Upper lobe of left lung (tissue), 6 donors: Measurements from ENCODE around the gene RMND5B. TPM values are rescaled to one million over a fixed set of nuclear protein-coding genes. Genes with fewer than 3 reads are reported as not detected.
A peak's percentile ranks its signal among the peaks of the same experiment; 100 is the strongest.

Source experiments
- ATAC-seq, 2 donors: fragments of 200-7000 bp; cut with Tn5 transposase; one replicate each; pipeline ENCODE4 v1.9.1; 2022; ENCODE audit warnings: mild to moderate bottlenecking in 2 of 2, moderate library complexity in 2 of 2; ENCODE audit not compliant: low FRiP score in 2 of 2
- DNase-seq, 2 donors: peaks; one replicate each; pipeline ENCODE4 v3.0.0-alpha.2; 2019 to 2020
- H3K27ac ChIP-seq, 4 donors: fragments of 200-600 bp; sonication (generic); one replicate each; pipeline ENCODE4 v1.5.1; 2016 to 2019
- H3K27me3 ChIP-seq, 4 donors: fragments of 200-600 bp; sonication (generic); one replicate each; pipeline ENCODE4 v1.5.1; 2017 to 2019
- H3K36me3 ChIP-seq, 4 donors: fragments of 200-600 bp; sonication (generic); one replicate each; pipeline ENCODE4 v1.5.1; 2016 to 2019
- H3K4me1 ChIP-seq, 4 donors: fragments of 200-600 bp; sonication (generic); one replicate each; pipeline ENCODE4 v1.5.1; 2018 to 2019
- H3K4me3 ChIP-seq, 4 donors: fragments of 200-600 bp; sonication (generic); one replicate each; pipeline ENCODE4 v1.5.1; 2017 to 2019; ENCODE audit warnings: mild to moderate bottlenecking in 2 of 4, moderate library complexity in 1 of 4
- H3K9me3 ChIP-seq, 4 donors: fragments of 200-600 bp; sonication (generic); one replicate each; pipeline ENCODE4 v1.5.1; 2018 to 2019
- EP300 ChIP-seq, 4 donors: sonication (generic); formaldehyde crosslinking; IDR thresholded peaks; one replicate each; pipeline ENCODE4 v1.5.1; 2017; ENCODE audit warnings: antibody characterized with exemption in 4 of 4, control low read depth in 2 of 4
- POLR2A ChIP-seq, 4 donors: fragments of 450-650 bp; IDR thresholded peaks; one replicate each; pipeline ENCODE4 v1.5.1; 2016 to 2017; ENCODE audit warnings: antibody characterized with exemption in 4 of 4, mild to moderate bottlenecking in 2 of 4
- POLR2AphosphoS5 ChIP-seq, 2 donors: sonication (generic); formaldehyde crosslinking; IDR thresholded peaks; one replicate each; pipeline ENCODE4 v1.5.1; 2017; ENCODE audit warnings: antibody characterized with exemption in 2 of 2
- WGBS, 2 donors: methylation state at CpG; one replicate each; pipeline ENCODE4 v1.1.5; 2017 to 2018; 5-methylcytosine and 5-hydroxymethylcytosine counted together
- total RNA-seq, 6 donors: library from RNA; depleted of rRNA in 4 of 6; stranded (reverse); fragments of >200 nt in 4 of 6; gene quantifications; one replicate each; pipeline versions ENCODE4 v1.1.0 to v1.2.1, GENCODE V29; 2016 to 2021
- TF ChIP-seq, protein P1 (sequence below), 6 experiments: fragments of 450-650 bp in 4 of 6; fragments of 200-600 bp in 2 of 6; sonication (generic) in 2 of 6; IDR thresholded peaks; one replicate each; pipeline ENCODE4 v1.5.1; 2016 to 2019; ENCODE audit warnings: antibody characterized with exemption in 6 of 6
- donor health status: DM: no; HTN: no; CAD: no; lungs with moderate emphysema.
- donor health status: DM: no; HTN: yes; CAD: no; lungs with severe emphysema.

The RMND5B gene
- total RNA-seq, 6 donors from 2014 or later, result 36.2 to 70.2 (median 46.0) TPM

- Histone ChIP-seq H3K36me3 (peaks cover 33 to 98% (median 80%) of the 10 kb centered on the region in 4 donors), H3K4me1 (no peaks in the 10 kb centered on the region), H3K4me3 (no peak overlapping the region), H3K27ac (no peak overlapping the region), H3K9me3 (no peaks in the 10 kb centered on the region), H3K27me3 (no peaks in the 10 kb centered on the region)
- ATAC-seq, result peak; percentile 45 to 61
- DNase-seq, result peak in 1 of 2 donors; percentile 66
- 63 to 79% methylated on average over 6 to 14 of the region's 14 CpGs for WGBS, 2 donors
- no peak for TF ChIP-seq POLR2A (IDR thresholded peaks at IDR 0.05)
- TF ChIP-seq POLR2AphosphoS5 (IDR thresholded peaks at IDR 0.05), result no peak
- TF ChIP-seq, protein P1, sequence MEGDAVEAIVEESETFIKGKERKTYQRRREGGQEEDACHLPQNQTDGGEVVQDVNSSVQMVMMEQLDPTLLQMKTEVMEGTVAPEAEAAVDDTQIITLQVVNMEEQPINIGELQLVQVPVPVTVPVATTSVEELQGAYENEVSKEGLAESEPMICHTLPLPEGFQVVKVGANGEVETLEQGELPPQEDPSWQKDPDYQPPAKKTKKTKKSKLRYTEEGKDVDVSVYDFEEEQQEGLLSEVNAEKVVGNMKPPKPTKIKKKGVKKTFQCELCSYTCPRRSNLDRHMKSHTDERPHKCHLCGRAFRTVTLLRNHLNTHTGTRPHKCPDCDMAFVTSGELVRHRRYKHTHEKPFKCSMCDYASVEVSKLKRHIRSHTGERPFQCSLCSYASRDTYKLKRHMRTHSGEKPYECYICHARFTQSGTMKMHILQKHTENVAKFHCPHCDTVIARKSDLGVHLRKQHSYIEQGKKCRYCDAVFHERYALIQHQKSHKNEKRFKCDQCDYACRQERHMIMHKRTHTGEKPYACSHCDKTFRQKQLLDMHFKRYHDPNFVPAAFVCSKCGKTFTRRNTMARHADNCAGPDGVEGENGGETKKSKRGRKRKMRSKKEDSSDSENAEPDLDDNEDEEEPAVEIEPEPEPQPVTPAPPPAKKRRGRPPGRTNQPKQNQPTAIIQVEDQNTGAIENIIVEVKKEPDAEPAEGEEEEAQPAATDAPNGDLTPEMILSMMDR (IDR thresholded peaks at IDR 0.05), result peak; percentile 50 to 78 (median 66)
Measured at GRCh38 chr5:178145965-178146820, 15.4 kb downstream of the RMND5B start.

DNA sequence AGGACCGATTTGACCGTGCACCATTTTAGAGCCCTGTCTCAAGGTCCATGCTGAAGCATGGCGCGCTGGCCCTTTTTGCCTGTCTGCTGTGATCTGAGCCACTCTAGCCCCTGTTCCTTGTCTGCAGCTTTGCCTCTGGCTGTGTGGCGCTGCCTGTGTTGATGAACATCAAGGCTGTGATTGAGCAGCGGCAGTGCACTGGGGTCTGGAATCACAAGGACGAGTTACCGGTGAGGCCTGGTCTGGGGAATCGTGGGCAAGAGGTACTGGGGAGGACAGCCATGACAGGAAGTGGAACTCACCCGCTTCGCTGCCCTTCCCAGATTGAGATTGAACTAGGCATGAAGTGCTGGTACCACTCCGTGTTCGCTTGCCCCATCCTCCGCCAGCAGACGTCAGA, 16.6 kb downstream of the RMND5B start:
- 91 to 95% methylated on average over 12 to 15 of the region's 15 CpGs for WGBS, 2 donors
- no peak for ATAC-seq
- H3K27ac ChIP-seq, result no peak overlapping the region
- no peaks in the 10 kb centered on the region for H3K27me3 ChIP-seq
- no peak overlapping the region for H3K4me3 ChIP-seq
- H3K36me3 ChIP-seq, result peaks cover 26 to 89% (median 75%) of the 10 kb centered on the region in 4 donors
- no peaks in the 10 kb centered on the region for H3K9me3 ChIP-seq
- TF ChIP-seq EP300 (IDR thresholded peaks at IDR 0.05) (no peak), POLR2A (IDR thresholded peaks at IDR 0.05) (no peak), POLR2AphosphoS5 (IDR thresholded peaks at IDR 0.05) (no peak)
- TF ChIP-seq, protein P1 (IDR thresholded peaks at IDR 0.05), result no peak
- peaks cover 0 to 4% (median 2%) of the 10 kb centered on the region in 4 donors for H3K4me1 ChIP-seq
- no peak for DNase-seq

DNA sequence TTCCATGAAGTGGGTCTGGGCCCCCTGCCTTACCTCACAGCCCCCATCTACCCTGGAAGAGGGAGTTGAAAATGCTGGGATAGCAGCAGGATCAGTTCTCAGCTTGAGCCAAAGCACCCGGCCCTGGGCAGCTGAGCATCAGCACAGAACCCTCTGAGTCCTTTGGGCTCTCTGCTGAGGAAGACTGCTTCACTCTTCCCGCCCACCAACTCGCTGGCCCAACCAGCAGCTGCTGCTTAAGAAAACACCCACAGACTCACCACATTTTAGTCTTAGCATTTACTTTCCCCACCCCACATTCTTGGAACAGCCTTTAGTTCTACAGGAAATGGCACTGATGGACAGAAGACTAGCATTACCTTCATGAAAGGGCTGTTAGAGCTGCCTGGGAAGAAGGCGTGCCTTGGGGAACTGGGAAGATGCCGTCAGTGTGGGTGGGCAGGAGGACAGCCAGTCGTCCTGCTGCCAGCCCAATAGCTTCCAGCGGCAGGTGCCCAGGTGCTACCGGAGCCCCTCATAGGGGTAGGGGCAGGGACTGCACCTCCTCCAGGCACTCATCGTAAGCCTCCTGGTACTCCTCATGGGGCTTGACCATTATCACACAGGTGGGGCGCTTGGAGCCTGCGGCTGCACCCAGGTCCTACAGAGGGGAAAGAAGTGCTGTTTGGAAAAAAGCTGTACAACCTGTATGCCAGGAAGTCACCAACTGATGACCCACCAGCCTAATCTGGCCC, 18.6 kb downstream of the RMND5B start:
- no peak overlapping the region for H3K4me3 ChIP-seq
- peaks cover 8 to 18% (median 12%) of the 10 kb centered on the region in 4 donors for H3K4me1 ChIP-seq
- no peaks in the 10 kb centered on the region for H3K9me3 ChIP-seq
- WGBS, 2 donors, result 86 to 90% methylated on average over 10 of the region's 11 CpGs
- ATAC-seq (no peak), DNase-seq (peak in 1 of 2 donors; percentile 51)
- peaks cover 20 to 70% (median 56%) of the 10 kb centered on the region in 4 donors for H3K36me3 ChIP-seq
- no peak overlapping the region for H3K27ac ChIP-seq
- no peaks in the 10 kb centered on the region for H3K27me3 ChIP-seq
- TF ChIP-seq POLR2A (IDR thresholded peaks at IDR 0.05), result no peak
- no peak for TF ChIP-seq POLR2AphosphoS5 (IDR thresholded peaks at IDR 0.05)
- TF ChIP-seq, protein P1 (IDR thresholded peaks at IDR 0.05), result no peak
- TF ChIP-seq EP300 (IDR thresholded peaks at IDR 0.05), result no peak

DNA sequence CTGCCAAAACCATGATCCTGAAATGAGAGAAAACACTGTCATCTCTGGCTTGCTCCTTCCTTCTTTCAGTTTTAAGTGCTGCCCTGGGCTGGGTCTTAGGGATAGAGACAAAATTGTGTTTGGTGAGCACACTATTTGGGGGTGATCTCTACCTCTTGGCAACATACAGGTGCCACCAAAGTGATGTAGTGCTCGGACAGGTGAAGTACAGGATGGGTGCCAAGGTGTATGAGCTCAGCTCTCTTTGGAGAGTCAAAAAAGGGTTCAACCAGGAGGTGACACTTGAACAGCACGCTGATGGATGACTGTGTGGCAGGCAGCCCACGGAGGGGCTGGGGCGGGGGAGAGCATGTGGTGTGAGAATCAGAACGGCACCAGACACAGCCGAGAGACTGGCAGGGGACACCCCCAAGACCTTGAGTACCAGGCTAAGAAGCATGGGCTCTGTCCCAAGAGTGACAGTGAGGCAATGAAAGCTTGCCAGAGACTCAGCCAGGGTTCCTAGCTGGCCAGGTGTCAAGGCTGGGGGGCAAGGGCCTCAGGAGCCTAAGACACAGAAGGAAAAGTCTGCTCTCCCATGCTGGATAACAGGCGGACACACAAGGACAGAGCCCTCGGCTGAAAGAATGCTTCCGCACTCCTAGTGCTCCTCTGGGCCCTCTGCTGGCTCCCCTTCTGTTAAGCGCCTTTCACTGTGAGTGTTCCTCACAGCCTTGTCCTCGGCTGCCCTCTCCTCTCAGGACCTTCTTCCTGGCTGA, 20.3 kb downstream of the RMND5B start:
- WGBS, 2 donors, result 63 to 76% methylated on average over 8 to 11 of the region's 11 CpGs
- DNase-seq (peak in 1 of 2 donors; percentile 47), ATAC-seq (no peak)
- Histone ChIP-seq H3K4me1 (peaks cover 8 to 24% (median 12%) of the 10 kb centered on the region in 4 donors), H3K27ac (no peak overlapping the region), H3K36me3 (peaks cover 20 to 52% (median 44%) of the 10 kb centered on the region in 4 donors), H3K27me3 (no peaks in the 10 kb centered on the region), H3K4me3 (no peak overlapping the region), H3K9me3 (no peaks in the 10 kb centered on the region)
- TF ChIP-seq POLR2A (IDR thresholded peaks at IDR 0.05) (no peak), POLR2AphosphoS5 (IDR thresholded peaks at IDR 0.05) (no peak), EP300 (IDR thresholded peaks at IDR 0.05) (no peak)
- TF ChIP-seq, protein P1 (IDR thresholded peaks at IDR 0.05), result no peak
